Activated T-helper 1 cell treated with anti-CD3 and anti-CD28 coated beads, Interleukin-12 subunit alpha, Interleukin-12 subunit beta, Interleukin-2, Interleukin-4 antibody, amounts not matched to agents 30 ng/mL and 10 ng/mL and 1 ng/mL, durations not matched to agents 14 hours and 24 hours and 36 hours (primary cell): Measurements from ENCODE around the gene TLL1. TPM values are rescaled to one million over a fixed set of nuclear protein-coding genes. Genes with fewer than 3 reads are reported as not detected.

Experiments used
- DNase-seq: peaks from one replicate; pipeline ENCODE4 v3.0.0; 2021; ENCODE audit warnings: low spot score
- H3K27ac Mint-ChIP-seq: one replicate; pipeline ENCODE4 v1.8.0; 2021; ENCODE audit warnings: mild to moderate bottlenecking, mixed read lengths
- H3K27me3 Mint-ChIP-seq: one replicate; pipeline ENCODE4 v1.8.0; 2022; ENCODE audit warnings: mild to moderate bottlenecking, moderate library complexity, mixed read lengths; ENCODE audit not compliant: insufficient read depth
- H3K36me3 Mint-ChIP-seq: one replicate; pipeline ENCODE4 v1.8.0; 2021; ENCODE audit warnings: low read depth, mixed read lengths
- H3K4me1 Mint-ChIP-seq: one replicate; pipeline ENCODE4 v1.8.0; 2021; ENCODE audit warnings: low read depth, mixed read lengths
- H3K4me3 Mint-ChIP-seq: one replicate; pipeline ENCODE4 v1.8.0; 2021; ENCODE audit warnings: mild to moderate bottlenecking, moderate library complexity, mixed read lengths
- H3K9me3 Mint-ChIP-seq: one replicate; pipeline ENCODE4 v1.8.0; 2021; ENCODE audit warnings: mixed read lengths
- intact Hi-C: fragments of 100-400 bp; cut with micrococcal nuclease; formaldehyde crosslinking; loops from one replicate; pipeline ENCODE4 v1.15.1; 2024
- total RNA-seq: library from RNA; stranded (reverse); gene quantifications from 2 replicates; pipeline ENCODE4 v1.2.3, GENCODE V29; 2022

TLL1 gene
- total RNA-seq, 1 donor from 2014 or later = not detected

DNA sequence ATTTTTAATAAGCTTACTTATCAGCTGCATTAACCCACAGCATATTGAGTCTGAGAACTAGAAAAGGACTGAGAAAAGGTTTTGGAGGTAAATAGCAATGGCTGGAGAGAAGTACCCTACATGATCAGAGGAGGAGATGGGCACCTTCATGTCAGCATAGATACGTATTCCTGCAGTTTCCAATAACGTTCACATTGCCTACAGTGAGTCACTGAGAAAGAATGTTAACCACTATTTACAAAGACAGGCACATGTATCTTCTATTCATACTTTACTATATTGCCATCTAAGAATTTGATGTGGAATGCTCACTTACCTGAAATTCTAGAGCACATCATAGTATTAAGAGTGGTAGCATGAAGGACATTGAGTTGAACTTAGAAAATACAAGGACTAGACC lies 92.5 kb downstream of the TLL1 start:
- no peaks in the 10 kb centered on the region for H3K4me1 Mint-ChIP-seq
- no peak overlapping the region for H3K4me3 Mint-ChIP-seq
- no peak overlapping the region for H3K27ac Mint-ChIP-seq
- intact Hi-C loops = no loop called here
- H3K27me3 Mint-ChIP-seq = no peaks in the 10 kb centered on the region
- H3K9me3 Mint-ChIP-seq = peaks cover 4% of the 10 kb centered on the region
- no peaks in the 10 kb centered on the region for H3K36me3 Mint-ChIP-seq
- DNase-seq = no peak

DNA sequence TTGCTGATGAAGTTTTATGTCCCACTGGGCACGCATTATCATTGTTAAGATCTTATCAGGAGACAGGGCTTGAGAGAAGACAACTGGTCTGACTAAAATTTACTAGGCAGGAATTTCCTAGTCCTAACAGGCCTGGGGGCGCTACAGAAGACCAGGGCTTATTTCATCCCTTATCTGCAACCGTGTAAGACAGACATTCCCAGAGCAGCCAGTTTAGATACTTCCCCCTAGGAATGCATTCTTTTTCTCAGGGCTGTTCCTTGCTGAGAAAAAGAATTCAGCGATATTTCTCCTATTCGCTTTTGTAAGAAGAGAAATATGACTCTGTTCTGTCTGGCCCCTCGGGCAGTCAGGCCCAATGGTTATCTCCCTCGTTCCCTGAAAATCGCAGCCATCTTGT lies 93.8 kb downstream of the TLL1 start:
- Mint-ChIP-seq H3K4me1 (no peaks in the 10 kb centered on the region), H3K4me3 (no peak overlapping the region), H3K27me3 (no peaks in the 10 kb centered on the region), H3K36me3 (no peaks in the 10 kb centered on the region), H3K9me3 (peaks cover 4% of the 10 kb centered on the region), H3K27ac (no peak overlapping the region)
- DNase-seq = no peak
- intact Hi-C loops = no loop called here

GRCh38 chr4:165967486-165967885 lies 94.4 kb downstream of the TLL1 start:
- no peak for DNase-seq
- Mint-ChIP-seq H3K36me3 (no peaks in the 10 kb centered on the region), H3K4me1 (no peaks in the 10 kb centered on the region), H3K27me3 (no peaks in the 10 kb centered on the region), H3K27ac (no peak overlapping the region), H3K4me3 (no peak overlapping the region), H3K9me3 (peaks cover 4% of the 10 kb centered on the region)
- intact Hi-C loops = no loop called here

DNA sequence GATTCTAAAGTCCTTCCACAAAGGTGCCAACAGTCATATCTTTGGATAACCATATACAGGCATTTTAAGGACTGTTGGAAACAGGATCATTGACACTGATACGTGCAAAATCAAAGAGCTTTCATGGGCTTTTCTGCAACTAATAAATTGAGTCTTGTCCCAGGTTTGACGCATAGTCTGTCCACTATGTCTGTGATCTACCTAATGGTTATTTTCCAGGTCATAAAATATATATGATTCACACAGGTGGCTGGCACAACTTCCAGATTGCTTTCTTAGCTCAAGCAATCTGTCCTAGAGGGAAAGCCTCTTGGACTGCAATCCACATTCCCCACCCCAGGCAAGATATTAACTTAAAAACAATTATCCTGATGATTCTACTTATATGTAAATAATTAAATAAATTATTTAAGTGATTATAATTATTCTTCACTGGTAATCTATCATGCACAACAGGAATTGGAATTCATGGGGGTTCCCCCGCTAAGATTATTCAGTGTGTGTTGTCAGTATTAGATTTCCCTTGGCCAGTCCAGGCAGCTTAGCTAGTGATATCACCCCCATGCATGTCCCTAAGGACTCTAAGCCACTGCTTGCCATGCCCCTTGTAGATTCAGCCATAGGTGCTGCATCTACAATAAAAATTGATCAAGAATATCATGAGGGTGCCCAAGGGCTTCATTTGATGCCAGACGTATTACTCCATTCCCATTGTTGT lies 97.8 kb downstream of the TLL1 start:
- no peak overlapping the region for H3K27ac Mint-ChIP-seq
- H3K4me3 Mint-ChIP-seq = no peak overlapping the region
- DNase-seq = no peak
- no peaks in the 10 kb centered on the region for H3K36me3 Mint-ChIP-seq
- no peaks in the 10 kb centered on the region for H3K27me3 Mint-ChIP-seq
- no peaks in the 10 kb centered on the region for H3K4me1 Mint-ChIP-seq
- peaks cover 2% of the 10 kb centered on the region for H3K9me3 Mint-ChIP-seq
- intact Hi-C loops = no loop called here

DNA sequence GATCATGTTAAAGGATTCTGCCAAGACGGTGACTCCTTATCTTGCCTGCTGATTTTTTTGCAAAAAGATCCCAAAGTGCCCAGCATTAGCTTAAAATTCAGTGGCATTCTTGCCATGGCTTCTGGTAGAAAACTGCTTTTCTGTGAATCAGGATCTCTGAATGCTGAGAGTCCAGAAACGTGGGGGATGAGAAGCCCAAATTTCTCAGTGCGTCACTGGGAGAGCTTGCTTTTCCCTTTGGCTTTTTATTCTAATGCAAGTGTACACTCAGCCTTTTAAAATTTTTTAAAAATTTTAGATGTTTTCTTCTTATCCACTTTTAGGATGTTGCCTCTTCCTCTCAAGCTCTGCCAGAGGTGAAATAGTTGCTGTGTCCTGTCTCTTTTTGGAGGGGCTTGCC lies 98.4 kb downstream of the TLL1 start:
- Mint-ChIP-seq H3K27me3 (no peaks in the 10 kb centered on the region), H3K27ac (no peak overlapping the region), H3K4me3 (no peak overlapping the region), H3K9me3 (peaks cover 2% of the 10 kb centered on the region), H3K36me3 (no peaks in the 10 kb centered on the region), H3K4me1 (no peaks in the 10 kb centered on the region)
- no peak for DNase-seq
- intact Hi-C loops = no loop called here

DNA sequence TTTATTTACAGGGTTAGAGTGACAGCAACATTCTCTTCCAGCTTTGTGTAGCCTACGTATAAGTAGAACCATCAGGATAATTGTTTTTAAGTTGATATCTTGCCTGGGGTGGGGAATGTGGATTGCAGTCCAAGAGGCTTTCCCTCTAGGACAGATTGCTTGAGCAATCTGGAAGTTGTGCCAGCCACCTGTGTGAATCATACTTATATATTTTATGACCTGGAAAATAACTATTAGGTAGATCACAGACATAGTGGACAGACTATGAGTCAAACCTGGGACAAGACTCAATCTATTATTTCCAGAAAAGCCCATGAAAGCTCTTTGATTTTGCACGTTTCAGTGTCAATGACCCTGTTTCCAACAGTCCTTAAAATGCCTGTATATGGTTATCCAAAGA lies 98.9 kb downstream of the TLL1 start:
- H3K36me3 Mint-ChIP-seq = no peaks in the 10 kb centered on the region
- H3K4me3 Mint-ChIP-seq = no peak overlapping the region
- H3K27ac Mint-ChIP-seq = no peak overlapping the region
- H3K9me3 Mint-ChIP-seq = peaks cover 2% of the 10 kb centered on the region
- DNase-seq = no peak
- H3K27me3 Mint-ChIP-seq = no peaks in the 10 kb centered on the region
- intact Hi-C loops = no loop called here
- no peaks in the 10 kb centered on the region for H3K4me1 Mint-ChIP-seq

- Mint-ChIP-seq H3K36me3 (no peaks in the 10 kb centered on the region), H3K27ac (no peak overlapping the region), H3K27me3 (no peaks in the 10 kb centered on the region), H3K9me3 (peaks cover 2% of the 10 kb centered on the region), H3K4me1 (no peaks in the 10 kb centered on the region), H3K4me3 (no peak overlapping the region)
- intact Hi-C loops = no loop called here
- DNase-seq = no peak
Measured at GRCh38 chr4:165972747-165973146, 99.7 kb downstream of the TLL1 start.

DNA sequence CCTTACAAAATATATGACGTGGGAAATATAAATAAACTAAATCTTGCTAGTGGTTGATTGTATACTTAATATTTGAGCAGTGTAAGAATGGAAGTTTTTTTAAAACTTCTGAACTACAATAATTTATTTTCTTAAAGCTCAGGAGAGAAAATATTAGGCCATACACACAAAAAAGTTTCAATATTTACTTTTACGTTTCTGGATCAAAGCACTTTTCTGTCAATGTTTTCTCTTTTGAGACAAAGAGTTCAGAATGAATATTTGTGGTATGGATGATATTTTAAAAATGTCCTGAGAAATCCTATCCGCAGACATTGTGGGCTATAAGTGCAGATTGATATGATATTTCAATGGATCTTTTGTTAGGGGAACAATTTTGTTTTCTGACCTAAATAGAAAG lies 109.9 kb downstream of the TLL1 start:
- no peak for DNase-seq
- no peaks in the 10 kb centered on the region for H3K27me3 Mint-ChIP-seq
- H3K9me3 Mint-ChIP-seq = no peaks in the 10 kb centered on the region
- H3K27ac Mint-ChIP-seq = no peak overlapping the region
- no peaks in the 10 kb centered on the region for H3K36me3 Mint-ChIP-seq
- intact Hi-C loops = no loop called here
- H3K4me3 Mint-ChIP-seq = no peak overlapping the region
- no peaks in the 10 kb centered on the region for H3K4me1 Mint-ChIP-seq

- Mint-ChIP-seq H3K36me3 (no peaks in the 10 kb centered on the region), H3K9me3 (no peaks in the 10 kb centered on the region), H3K27ac (no peak overlapping the region), H3K27me3 (no peaks in the 10 kb centered on the region), H3K4me1 (no peaks in the 10 kb centered on the region), H3K4me3 (no peak overlapping the region)
- intact Hi-C loops = no loop called here
- no peak for DNase-seq
Measured at GRCh38 chr4:165986956-165987698, 114.1 kb downstream of the TLL1 start.

- no peak overlapping the region for H3K27ac Mint-ChIP-seq
- no peak for DNase-seq
- H3K4me3 Mint-ChIP-seq = no peak overlapping the region
- intact Hi-C loops = no loop called here
- H3K36me3 Mint-ChIP-seq = no peaks in the 10 kb centered on the region
- H3K27me3 Mint-ChIP-seq = no peaks in the 10 kb centered on the region
- no peaks in the 10 kb centered on the region for H3K9me3 Mint-ChIP-seq
- no peaks in the 10 kb centered on the region for H3K4me1 Mint-ChIP-seq
Measured at GRCh38 chr4:165991325-165992180, 118.5 kb downstream of the TLL1 start.

DNA sequence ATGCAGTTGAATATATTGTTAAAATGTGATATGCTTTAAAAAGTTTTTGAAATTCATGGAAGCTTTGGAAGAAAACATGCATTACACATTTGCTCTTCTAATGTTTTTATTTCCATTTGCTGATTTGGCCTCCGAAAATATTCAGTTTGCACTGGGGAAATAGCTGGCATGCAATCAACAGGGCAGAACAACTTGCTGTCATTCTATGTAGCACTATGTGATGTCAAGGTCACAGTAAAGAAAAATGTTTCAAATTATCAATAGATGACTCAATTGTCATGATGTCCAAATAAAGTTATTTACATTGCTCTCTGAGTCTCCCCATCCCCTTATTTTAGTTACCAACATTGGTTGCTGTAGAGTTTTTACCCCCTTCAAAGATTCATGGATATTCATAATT lies 119.2 kb downstream of the TLL1 start:
- Mint-ChIP-seq H3K4me1 (no peaks in the 10 kb centered on the region), H3K36me3 (no peaks in the 10 kb centered on the region), H3K27ac (no peak overlapping the region), H3K4me3 (no peak overlapping the region), H3K9me3 (no peaks in the 10 kb centered on the region), H3K27me3 (no peaks in the 10 kb centered on the region)
- DNase-seq = no peak
- intact Hi-C loops = no loop called here

DNA sequence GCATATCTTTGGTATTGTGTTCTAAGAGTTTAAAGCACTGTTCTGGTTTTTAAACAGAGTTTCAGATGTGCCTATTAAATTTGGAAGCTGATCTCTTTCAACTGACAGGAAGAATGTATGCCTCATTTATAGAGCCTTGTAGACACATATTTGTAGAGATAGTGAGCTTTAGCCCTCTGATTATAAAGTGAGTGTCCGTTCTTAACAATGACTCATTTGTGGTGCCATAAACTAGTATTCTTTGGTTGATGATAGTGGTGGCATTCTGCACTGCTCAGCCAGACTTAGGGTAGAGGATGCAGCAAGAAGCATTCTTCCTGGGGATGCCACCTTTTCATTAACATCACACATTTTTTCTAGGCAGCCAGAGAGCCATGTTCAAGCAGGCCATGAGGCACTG lies 121.7 kb downstream of the TLL1 start:
- Mint-ChIP-seq H3K27me3 (no peaks in the 10 kb centered on the region), H3K36me3 (no peaks in the 10 kb centered on the region)

GRCh38 chr4:166003811-166004210 lies 130.8 kb downstream of the TLL1 start:
- Mint-ChIP-seq H3K4me3 (no peak overlapping the region), H3K36me3 (no peaks in the 10 kb centered on the region), H3K4me1 (no peaks in the 10 kb centered on the region), H3K27me3 (no peaks in the 10 kb centered on the region), H3K27ac (no peak overlapping the region), H3K9me3 (no peaks in the 10 kb centered on the region)
- no peak for DNase-seq
- intact Hi-C loops = no loop called here

More for the DNA sequence above, 121.7 kb downstream of the TLL1 start:
- Mint-ChIP-seq H3K4me1 (no peaks in the 10 kb centered on the region), H3K4me3 (no peak overlapping the region), H3K9me3 (no peaks in the 10 kb centered on the region), H3K27ac (no peak overlapping the region)
- no peak for DNase-seq
- intact Hi-C loops = no loop called here
